HG03354 (cell line): Measurements from ENCODE around the gene BROX.

ENCODE experiments used
- ATAC-seq: cut with Tn5 transposase; IDR thresholded peaks from one replicate; pipeline ENCODE4 v1.9.1; 2021; ENCODE audit warnings: mild to moderate bottlenecking; ENCODE audit not compliant: unreplicated experiment, poor library complexity, severe bottlenecking

The BROX gene

GRCh38 chr1:222769181-222769580, 56.8 kb downstream of the BROX start:
- no peak for ATAC-seq

- ATAC-seq, result no peak
Measured at GRCh38 chr1:222769971-222770620, 57.7 kb downstream of the BROX start.

- peak; percentile 88 for ATAC-seq
Measured at GRCh38 chr1:222772996-222773379, 60.6 kb downstream of the BROX start.

GRCh38 chr1:222777463-222777862, 65.1 kb downstream of the BROX start:
- no peak for ATAC-seq

- no peak for ATAC-seq
Measured at GRCh38 chr1:222777977-222778376, 65.6 kb downstream of the BROX start.

- peak; percentile 76 for ATAC-seq
Measured at GRCh38 chr1:222781251-222781650, 68.9 kb downstream of the BROX start.

- ATAC-seq, result no peak
Measured at GRCh38 chr1:222783051-222783450, 70.7 kb downstream of the BROX start.

- ATAC-seq, result no peak
Measured at GRCh38 chr1:222784371-222784770, 72.0 kb downstream of the BROX start.
